ENCODE measurements around the gene MPP1.

MPP1 gene

DNA sequence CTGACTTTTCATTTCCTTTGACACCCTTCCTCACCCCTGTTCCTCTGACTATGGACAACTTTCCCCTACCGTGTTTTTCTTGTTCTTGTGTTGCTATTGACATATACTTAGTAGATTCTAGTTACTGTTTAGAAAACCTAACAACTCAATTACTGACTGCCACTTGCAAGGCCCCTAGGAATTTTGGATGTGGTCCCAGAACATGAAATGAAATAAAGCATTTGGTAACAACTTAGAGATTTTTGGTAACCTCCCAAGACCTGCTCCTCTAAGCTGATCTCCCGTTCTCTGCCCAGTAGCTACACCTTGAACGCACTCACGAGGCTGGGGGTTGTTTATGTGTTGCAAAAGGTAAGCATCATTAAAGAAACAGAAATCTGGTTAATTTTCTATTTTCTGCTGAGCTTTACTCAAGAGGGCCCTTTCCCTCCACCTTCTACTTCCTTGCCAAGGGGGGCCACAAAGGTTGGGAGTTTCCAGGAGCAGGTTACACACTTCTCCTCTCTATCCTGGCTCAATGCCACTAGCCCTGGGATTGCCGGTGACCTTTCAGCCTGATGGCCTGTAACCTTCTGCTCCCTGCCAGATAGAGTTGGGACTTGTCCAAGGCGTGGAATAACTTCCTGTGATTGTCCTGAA, 74.9 kb downstream of the MPP1 start:
- DNase-seq, result no peak

DNA sequence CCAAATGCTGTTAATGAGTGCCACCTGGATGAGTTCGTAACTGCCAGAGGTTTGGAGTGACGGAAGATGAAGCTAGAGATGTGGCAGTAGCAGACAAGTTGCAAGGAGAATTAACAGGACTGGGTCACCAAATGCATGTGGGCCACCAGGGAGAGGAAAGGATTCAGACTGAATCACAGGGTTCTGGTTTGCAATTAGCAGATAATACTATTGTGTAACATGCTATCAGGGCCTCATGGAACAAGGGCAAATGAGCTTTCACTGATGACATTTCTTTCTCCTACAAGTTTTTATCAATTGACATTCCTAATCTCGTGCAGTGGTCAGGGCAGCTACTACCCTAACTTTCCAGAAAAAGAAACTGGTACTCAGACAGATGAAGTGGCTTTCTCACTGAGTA, 75.8 kb downstream of the MPP1 start:
- DNase-seq, result no peak

Measured in NCI-H1930 (cell line).